Transverse colon (tissue), 4 donors: ENCODE results near the gene PPARD.

ENCODE experiments used
- EP300 ChIP-seq: sonication (generic); formaldehyde crosslinking; IDR thresholded peaks from one replicate; pipeline ENCODE4 v1.6.1; 2017; ENCODE audit warnings: antibody characterized with exemption, low read depth
- POLR2A ChIP-seq: fragments of 450-650 bp; IDR thresholded peaks from one replicate; pipeline ENCODE4 v1.6.1; 2016; ENCODE audit warnings: antibody characterized with exemption, mild to moderate bottlenecking, moderate library complexity
- POLR2AphosphoS5 ChIP-seq, 3 donors: sonication (generic); formaldehyde crosslinking; IDR thresholded peaks; one replicate each; pipeline ENCODE4 v1.6.1; 2016; ENCODE audit warnings: antibody characterized with exemption in 3 of 3
- TF ChIP-seq, protein P1 (sequence below), 5 experiments: fragments of 200-600 bp in 3 of 5; fragments of 450-650 bp in 2 of 5; sonication (generic) in 3 of 5; IDR thresholded peaks; 1 replicate in 2 of 5; 2 replicates in 3 of 5; pipeline ENCODE4 v1.5.1; 2016 to 2017; ENCODE audit warnings: antibody characterized with exemption in 5 of 5, inconsistent platforms in 3 of 5, mild to moderate bottlenecking in 2 of 5, moderate library complexity in 1 of 5

DNA sequence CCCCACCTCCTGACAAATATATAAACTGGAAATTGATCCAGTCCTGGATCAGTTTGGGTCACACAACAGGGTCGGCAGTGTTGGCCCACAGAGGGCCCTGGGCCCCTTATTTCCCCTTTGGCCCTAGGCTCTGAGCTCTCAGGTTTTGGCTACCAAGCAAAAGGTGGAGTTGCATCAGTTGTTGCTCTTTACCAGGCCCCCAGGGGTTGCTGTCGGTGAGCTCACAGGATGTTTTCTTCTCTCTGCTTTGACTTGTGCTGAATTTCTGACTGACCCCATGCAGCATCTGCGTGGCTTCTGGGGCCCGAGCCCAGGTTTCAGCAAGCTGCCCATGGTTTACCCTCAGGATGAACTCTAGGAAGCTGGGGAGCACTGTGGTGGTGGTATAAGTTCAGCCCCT lies 44.6 kb downstream of the PPARD start:
- TF ChIP-seq, protein P1, sequence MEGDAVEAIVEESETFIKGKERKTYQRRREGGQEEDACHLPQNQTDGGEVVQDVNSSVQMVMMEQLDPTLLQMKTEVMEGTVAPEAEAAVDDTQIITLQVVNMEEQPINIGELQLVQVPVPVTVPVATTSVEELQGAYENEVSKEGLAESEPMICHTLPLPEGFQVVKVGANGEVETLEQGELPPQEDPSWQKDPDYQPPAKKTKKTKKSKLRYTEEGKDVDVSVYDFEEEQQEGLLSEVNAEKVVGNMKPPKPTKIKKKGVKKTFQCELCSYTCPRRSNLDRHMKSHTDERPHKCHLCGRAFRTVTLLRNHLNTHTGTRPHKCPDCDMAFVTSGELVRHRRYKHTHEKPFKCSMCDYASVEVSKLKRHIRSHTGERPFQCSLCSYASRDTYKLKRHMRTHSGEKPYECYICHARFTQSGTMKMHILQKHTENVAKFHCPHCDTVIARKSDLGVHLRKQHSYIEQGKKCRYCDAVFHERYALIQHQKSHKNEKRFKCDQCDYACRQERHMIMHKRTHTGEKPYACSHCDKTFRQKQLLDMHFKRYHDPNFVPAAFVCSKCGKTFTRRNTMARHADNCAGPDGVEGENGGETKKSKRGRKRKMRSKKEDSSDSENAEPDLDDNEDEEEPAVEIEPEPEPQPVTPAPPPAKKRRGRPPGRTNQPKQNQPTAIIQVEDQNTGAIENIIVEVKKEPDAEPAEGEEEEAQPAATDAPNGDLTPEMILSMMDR (IDR thresholded peaks at IDR 0.05), result no peak
- TF ChIP-seq POLR2A (no peak), EP300 (no peak), POLR2AphosphoS5 (IDR thresholded peaks at IDR 0.05) (no peak)
